ENCODE measurements around the gene DNMT1. TPM values are rescaled to one million over a fixed set of nuclear protein-coding genes. Genes with fewer than 3 reads are reported as not detected.

DNMT1 gene
- total RNA-seq, 4 donors from 2014 or later: 20.8 to 51.4 (median 34.8) TPM

- peaks cover 0 to under 1% (median 0%) of the 10 kb centered on the region in 4 donors for H3K36me3 ChIP-seq
- WGBS: 83% methylated on average over 9 of the region's 9 CpGs
- H3K27ac ChIP-seq (replicated peaks in 1 of 4): no peak overlapping the region
- H3K27me3 ChIP-seq: no peaks in the 10 kb centered on the region
- TF ChIP-seq CTCF (IDR thresholded peaks at IDR 0.05) (no peak), POLR2A (IDR thresholded peaks at IDR 0.05; ENCODE audit: low read depth) (no peak), EP300 (IDR thresholded peaks at IDR 0.05) (no peak), POLR2AphosphoS5 (IDR thresholded peaks at IDR 0.05) (no peak)
- intact Hi-C loops (cut with DNase I): no loop called here
- H3K4me1 ChIP-seq: peaks cover 0 to 18% (median 15%) of the 10 kb centered on the region in 4 donors
- no peak overlapping the region for H3K4me3 ChIP-seq
- no peak for DNase-seq (ENCODE audit: extremely low spot score)
- H3K9me3 ChIP-seq: no peaks in the 10 kb centered on the region
Observed at GRCh38 chr19:10083911-10084310, 110.8 kb downstream of the DNMT1 start.

Small RNA genes lying within 50 kb of the gene (small RNA-seq; reads per million reads assigned to genes)
- gene MIR4322 (0 reads per million in 3 donors), gene SNORD105 (78.1 to 127 (median 91.4) reads per million in 3 donors), gene SNORD105B (3,909 to 5,388 (median 4,150) reads per million in 3 donors)

Other genes starting within 250 kb of the DNMT1 start
- gene COL5A3, start 184.4 kb downstream of the DNMT1 start, total RNA-seq: 10 to 100 TPM; 12.9 to 29.1 (median 19.5) TPM
- not detected for gene RDH8, start 181.5 kb downstream of the DNMT1 start, total RNA-seq
- gene SHFL, start 108.6 kb downstream of the DNMT1 start, total RNA-seq: 10 to 100 TPM; 17.4 to 34.9 (median 26.1) TPM
- not detected for gene ANGPTL6, start 92.3 kb downstream of the DNMT1 start, total RNA-seq
- gene PPAN, start 88.6 kb downstream of the DNMT1 start, total RNA-seq: 10 to 100 TPM; 22.7 to 39.3 (median 29.1) TPM
- 10 to 100 TPM in 1 of 4 donors, 1 to 10 TPM in 3; 4.9 to 11.3 (median 8.5) TPM for gene P2RY11, start 83.3 kb downstream of the DNMT1 start, total RNA-seq
- 100 to 1,000 TPM; 220 to 344 (median 305) TPM for gene EIF3G, start 75.1 kb downstream of the DNMT1 start, total RNA-seq
- gene S1PR2, start 36.4 kb upstream of the DNMT1 start, total RNA-seq: 10 to 100 TPM; 14.5 to 27.7 (median 20.4) TPM
- 10 to 100 TPM; 39.9 to 78.0 (median 61.7) TPM for gene MRPL4, start 57.3 kb upstream of the DNMT1 start, total RNA-seq
- 10 to 100 TPM; 15.8 to 63.5 (median 18.4) TPM for gene ICAM1, start 76.2 kb upstream of the DNMT1 start, total RNA-seq
- under 1 TPM in 3 of 4 donors, not detected in 1; 0.29 to 0.78 (median 0.66) TPM for gene ICAM4, start 92.0 kb upstream of the DNMT1 start, total RNA-seq
- gene ICAM5, start 95.0 kb upstream of the DNMT1 start, total RNA-seq: under 1 TPM; 0.23 to 0.45 (median 0.37) TPM
- gene ZGLP1, start 114.9 kb upstream of the DNMT1 start, total RNA-seq: 1 to 10 TPM in 3 of 4 donors, under 1 TPM in 1; 0.58 to 1.2 (median 1.2) TPM
- 10 to 100 TPM; 16.6 to 29.6 (median 26.5) TPM for gene FDX2, start 121.1 kb upstream of the DNMT1 start, total RNA-seq
- 10 to 100 TPM; 23.7 to 42.2 (median 30.2) TPM for gene RAVER1, start 138.6 kb upstream of the DNMT1 start, total RNA-seq
- 10 to 100 TPM in 1 of 4 donors, 1 to 10 TPM in 3; 2.9 to 10.9 (median 5.2) TPM for gene ICAM3, start 144.7 kb upstream of the DNMT1 start, total RNA-seq
- gene TYK2, start 185.6 kb upstream of the DNMT1 start, total RNA-seq: 10 to 100 TPM; 50.5 to 71.6 (median 65.9) TPM
- 100 to 1,000 TPM; 131 to 176 (median 160) TPM for gene CDC37, start 208.6 kb upstream of the DNMT1 start, total RNA-seq
- gene PDE4A, start 225.6 kb upstream of the DNMT1 start, total RNA-seq: 10 to 100 TPM; 11.6 to 24.5 (median 14.1) TPM